DOHH2 (cell line): ENCODE results near the gene IRF4.

Experiments used
- H3F3A ChIP-seq: fragments of 200-600 bp; sonication (generic), shearing (Covaris generic); 2 replicates; pipeline ENCODE4 v1.6.0; 2016; ENCODE audit warnings: antibody characterized with exemption, mild to moderate bottlenecking; ENCODE audit not compliant: control insufficient read depth, insufficient read depth
- H3K27ac ChIP-seq: fragments of 200-600 bp; sonication (generic); 2 replicates; pipeline ENCODE4 v1.5.1; 2014; ENCODE audit warnings: low read depth, mild to moderate bottlenecking, low read length, moderate library complexity
- H3K27me3 ChIP-seq: fragments of 200-600 bp; sonication (generic); 2 replicates; pipeline ENCODE4 v1.6.1; 2014; ENCODE audit warnings: mild to moderate bottlenecking, low read length, mixed read lengths; ENCODE audit not compliant: control insufficient read depth
- H3K36me3 ChIP-seq: fragments of 200-600 bp; sonication (generic); 2 replicates; pipeline ENCODE4 v1.6.1; 2014; ENCODE audit warnings: mild to moderate bottlenecking, low read length, moderate library complexity, mixed read lengths; ENCODE audit not compliant: control insufficient read depth
- H3K4me1 ChIP-seq: fragments of 200-600 bp; sonication (generic); 2 replicates; pipeline ENCODE4 v1.6.1; 2014; ENCODE audit warnings: mild to moderate bottlenecking, low read length, mixed read lengths; ENCODE audit not compliant: control insufficient read depth
- H3K4me2 ChIP-seq: fragments of 200-600 bp; sonication (generic); 2 replicates; pipeline ENCODE4 v1.6.0; 2014; ENCODE audit warnings: mild to moderate bottlenecking, low read length, moderate library complexity
- H3K4me3 ChIP-seq: fragments of 200-600 bp; sonication (generic); 2 replicates; pipeline ENCODE4 v1.5.1; 2014; ENCODE audit warnings: mild to moderate bottlenecking, low read length, mixed read lengths
- H3K79me2 ChIP-seq: fragments of 200-600 bp; sonication (generic); 2 replicates; pipeline ENCODE4 v1.6.1; 2014; ENCODE audit warnings: mild to moderate bottlenecking, low read length, mixed read lengths; ENCODE audit not compliant: control insufficient read depth
- H3K9me2 ChIP-seq: fragments of 200-600 bp; sonication (generic); replicated peaks from 2 replicates; pipeline ENCODE4 v1.6.1; 2014; ENCODE audit warnings: mild to moderate bottlenecking, low read length, mixed read lengths; ENCODE audit not compliant: control insufficient read depth
- H3K9me3 ChIP-seq: fragments of 200-600 bp; sonication (generic); 2 replicates; pipeline ENCODE4 v1.6.1; 2014; ENCODE audit warnings: antibody characterized with exemption, low read length, mixed read lengths; ENCODE audit not compliant: control insufficient read depth, insufficient read depth
- H4K20me1 ChIP-seq: fragments of 200-600 bp; sonication (generic); 2 replicates; pipeline ENCODE4 v1.6.0; 2014; ENCODE audit warnings: low read depth, mild to moderate bottlenecking, antibody characterized with exemption, low read length, moderate library complexity; ENCODE audit not compliant: control insufficient read depth, insufficient read depth
- EZH2phosphoT487 ChIP-seq: fragments of 200-600 bp; sonication (generic); IDR thresholded peaks from 2 replicates; pipeline ENCODE4 v1.6.1; 2017; ENCODE audit warnings: borderline replicate concordance, mild to moderate bottlenecking, antibody characterized with exemption, low read length, moderate library complexity, mixed read lengths
- TF ChIP-seq, protein P1 (sequence below): fragments of 200-600 bp; sonication (generic); IDR thresholded peaks from one replicate; pipeline ENCODE4 v1.5.1; 2014; ENCODE audit warnings: antibody characterized with exemption, mild to moderate bottlenecking, low read depth, low read length; ENCODE audit not compliant: poor library complexity, severe bottlenecking

IRF4 gene

DNA sequence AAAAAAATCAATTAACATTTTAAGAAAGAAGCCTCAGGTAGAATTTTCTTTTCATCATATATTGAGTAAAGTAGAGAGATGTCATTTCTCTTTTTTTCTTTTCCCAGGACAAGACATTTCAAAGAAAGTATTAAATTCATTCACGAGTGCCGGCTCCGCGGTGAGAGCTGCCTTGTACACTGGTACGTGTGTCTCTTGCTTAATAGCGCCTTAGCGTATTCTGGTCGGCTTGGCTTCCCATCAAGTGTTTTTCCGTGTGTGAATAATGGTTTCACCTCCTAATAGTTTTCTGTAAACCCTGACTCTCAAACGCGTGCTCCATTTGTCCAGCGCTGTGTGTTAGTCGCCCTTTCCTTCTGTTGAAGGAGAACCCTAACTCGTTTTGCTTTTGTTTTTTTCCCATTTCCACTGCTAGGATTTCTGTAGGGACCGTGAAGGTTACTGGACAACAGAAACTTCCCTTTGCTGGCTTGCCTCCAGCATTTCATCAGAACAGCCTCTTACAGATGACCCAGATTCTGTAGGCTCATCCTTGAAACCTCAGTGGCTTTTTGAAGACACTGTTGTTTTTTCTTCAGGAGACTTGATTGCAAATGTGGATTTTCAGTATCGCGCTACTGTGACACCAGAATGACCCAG, 45.7 kb upstream of the IRF4 start:
- TF ChIP-seq, protein P1, sequence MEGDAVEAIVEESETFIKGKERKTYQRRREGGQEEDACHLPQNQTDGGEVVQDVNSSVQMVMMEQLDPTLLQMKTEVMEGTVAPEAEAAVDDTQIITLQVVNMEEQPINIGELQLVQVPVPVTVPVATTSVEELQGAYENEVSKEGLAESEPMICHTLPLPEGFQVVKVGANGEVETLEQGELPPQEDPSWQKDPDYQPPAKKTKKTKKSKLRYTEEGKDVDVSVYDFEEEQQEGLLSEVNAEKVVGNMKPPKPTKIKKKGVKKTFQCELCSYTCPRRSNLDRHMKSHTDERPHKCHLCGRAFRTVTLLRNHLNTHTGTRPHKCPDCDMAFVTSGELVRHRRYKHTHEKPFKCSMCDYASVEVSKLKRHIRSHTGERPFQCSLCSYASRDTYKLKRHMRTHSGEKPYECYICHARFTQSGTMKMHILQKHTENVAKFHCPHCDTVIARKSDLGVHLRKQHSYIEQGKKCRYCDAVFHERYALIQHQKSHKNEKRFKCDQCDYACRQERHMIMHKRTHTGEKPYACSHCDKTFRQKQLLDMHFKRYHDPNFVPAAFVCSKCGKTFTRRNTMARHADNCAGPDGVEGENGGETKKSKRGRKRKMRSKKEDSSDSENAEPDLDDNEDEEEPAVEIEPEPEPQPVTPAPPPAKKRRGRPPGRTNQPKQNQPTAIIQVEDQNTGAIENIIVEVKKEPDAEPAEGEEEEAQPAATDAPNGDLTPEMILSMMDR: no peak
- no peak for TF ChIP-seq EZH2phosphoT487
- Histone ChIP-seq H3K27ac (no peak overlapping the region), H3K79me2 (no peaks in the 10 kb centered on the region), H3K4me1 (peaks cover 8% of the 10 kb centered on the region), H3K27me3 (no peaks in the 10 kb centered on the region), H4K20me1 (no peaks in the 10 kb centered on the region), H3K9me3 (peaks cover 9% of the 10 kb centered on the region; the same call in 1 of the 2 replicates), H3K4me3 (no peak overlapping the region), H3K36me3 (no peaks in the 10 kb centered on the region), H3K4me2 (no peak overlapping the region), H3K9me2 (no peaks in the 10 kb centered on the region), H3F3A (no peaks in the 10 kb centered on the region)

DNA sequence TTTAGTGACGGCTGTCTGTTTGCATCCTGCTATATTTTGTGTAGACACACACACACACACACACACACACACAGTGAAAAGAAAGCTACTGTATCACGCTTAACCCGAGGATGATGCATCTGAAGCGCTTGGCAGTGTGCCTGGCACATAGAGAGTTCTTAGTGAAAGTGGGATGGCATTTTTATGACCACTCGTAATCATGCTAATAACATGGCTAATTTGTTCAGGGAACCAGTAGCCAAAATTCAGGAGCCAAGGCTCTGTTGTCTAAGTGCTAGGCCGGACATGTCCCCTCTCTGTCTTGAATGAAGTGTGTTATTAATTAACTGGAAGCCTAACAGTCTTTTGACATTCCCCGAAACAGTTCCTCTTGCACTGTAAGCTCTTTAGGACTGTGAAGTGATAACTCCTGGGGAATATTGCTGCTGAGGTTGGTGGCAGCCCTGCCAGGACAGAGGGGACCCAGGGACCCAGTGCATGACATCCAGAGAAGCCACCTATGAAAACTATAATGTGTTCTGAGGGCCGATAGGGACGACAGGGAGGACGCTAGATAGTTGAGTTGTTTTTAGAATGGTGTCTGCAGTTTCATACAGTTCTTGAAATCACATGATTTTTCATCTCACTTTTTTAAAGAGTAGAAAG, 45.0 kb upstream of the IRF4 start:
- Histone ChIP-seq H3K4me3 (no peak overlapping the region), H3K36me3 (no peaks in the 10 kb centered on the region)

DNA sequence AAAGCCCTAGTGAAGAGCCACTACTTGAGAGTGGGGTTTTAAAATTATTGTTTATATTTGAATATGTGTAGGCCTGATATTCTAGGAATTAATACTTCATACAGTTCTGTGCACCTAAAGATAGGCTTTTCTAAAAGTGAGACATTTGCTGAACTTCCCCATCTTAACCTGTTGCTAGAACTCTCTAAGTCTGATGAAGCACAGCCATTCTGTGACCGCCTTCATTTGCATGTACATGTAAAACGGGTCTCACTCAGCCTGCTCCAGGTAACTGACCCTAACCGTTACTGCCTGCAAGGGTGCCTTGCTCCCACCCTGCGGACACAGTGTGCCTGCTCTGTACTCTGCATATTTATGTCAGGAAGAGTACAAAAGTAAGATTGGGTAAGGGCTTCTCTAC, 44.3 kb upstream of the IRF4 start:
- H3K79me2 ChIP-seq: no peaks in the 10 kb centered on the region
- no peaks in the 10 kb centered on the region for H3F3A ChIP-seq
- no peaks in the 10 kb centered on the region for H3K36me3 ChIP-seq
- TF ChIP-seq, protein P1: no peak
- no peak for TF ChIP-seq EZH2phosphoT487
- H3K9me2 ChIP-seq: no peaks in the 10 kb centered on the region
- H3K4me1 ChIP-seq: peaks cover 8% of the 10 kb centered on the region
- H3K27me3 ChIP-seq: no peaks in the 10 kb centered on the region
- no peaks in the 10 kb centered on the region for H4K20me1 ChIP-seq
- H3K4me2 ChIP-seq: peak overlapping the region; percentile 2; the same call in 1 of the 2 replicates
- H3K4me3 ChIP-seq: no peak overlapping the region
- H3K9me3 ChIP-seq: peaks cover 10% of the 10 kb centered on the region; the same call in 1 of the 2 replicates
- no peak overlapping the region for H3K27ac ChIP-seq

More for the DNA sequence above, 45.0 kb upstream of the IRF4 start:
- Histone ChIP-seq H3K9me2 (no peaks in the 10 kb centered on the region), H3K4me2 (no peak overlapping the region), H3K79me2 (no peaks in the 10 kb centered on the region), H3F3A (no peaks in the 10 kb centered on the region), H3K4me1 (peaks cover 8% of the 10 kb centered on the region), H3K9me3 (peaks cover 7% of the 10 kb centered on the region; the same call in 1 of the 2 replicates), H3K27me3 (no peaks in the 10 kb centered on the region), H3K27ac (no peak overlapping the region), H4K20me1 (no peaks in the 10 kb centered on the region)
- TF ChIP-seq, protein P1: no peak
- TF ChIP-seq EZH2phosphoT487: no peak
